Breast epithelium (tissue), 4 donors: ENCODE results near the gene CDCA4. TPM values are rescaled to one million over a fixed set of nuclear protein-coding genes. Genes with fewer than 3 reads are reported as not detected.

ENCODE experiments used
- DNase-seq, 2 donors: peaks; one replicate each; pipeline ENCODE4 v3.0.0-alpha.2; 2019; ENCODE audit warnings: low spot score in 2 of 2
- H3K27ac ChIP-seq, 2 donors: fragments of 200-600 bp; sonication (generic) in 1 of 2; one replicate each; pipeline ENCODE4 v1.5.1; 2016 to 2019; ENCODE audit warnings: mild to moderate bottlenecking in 1 of 2
- H3K27me3 ChIP-seq, 2 donors: fragments of 200-600 bp; sonication (generic) in 1 of 2; one replicate each; pipeline versions ENCODE4 v1.5.1 to v1.6.0; 2017 to 2019; ENCODE audit warnings: control low read depth in 1 of 2, mild to moderate bottlenecking in 1 of 2
- H3K36me3 ChIP-seq: fragments of 200-600 bp; one replicate; pipeline ENCODE4 v1.5.1; 2019
- H3K4me1 ChIP-seq, 2 donors: fragments of 200-600 bp; sonication (generic); one replicate each; pipeline ENCODE4 v1.5.1; 2016 to 2019; ENCODE audit warnings: control low read depth in 1 of 2
- H3K4me3 ChIP-seq, 3 donors: fragments of 200-600 bp; sonication (generic); 1 replicate in 2 of 3; 2 replicates in 1 of 3; pipeline ENCODE4 v1.5.1; 2016 to 2019; ENCODE audit warnings: mild to moderate bottlenecking in 3 of 3, moderate library complexity in 2 of 3
- H3K9me3 ChIP-seq, 2 donors: fragments of 200-600 bp; sonication (generic) in 1 of 2; one replicate each; pipeline ENCODE4 v1.5.1; 2016 to 2019; ENCODE audit warnings: control low read depth in 1 of 2
- POLR2A ChIP-seq: fragments of 450-650 bp; IDR thresholded peaks from one replicate; pipeline ENCODE4 v1.6.1; 2016; ENCODE audit warnings: antibody characterized with exemption, mild to moderate bottlenecking, moderate library complexity
- POLR2AphosphoS5 ChIP-seq, 3 donors: sonication (generic); formaldehyde crosslinking; IDR thresholded peaks; one replicate each; pipeline ENCODE4 v1.6.1; 2017; ENCODE audit warnings: antibody characterized with exemption in 3 of 3
- intact Hi-C: fragments of 100-400 bp; cut with DNase I; formaldehyde crosslinking; loops from one replicate; pipeline ENCODE4 v1.15.1; 2023; ENCODE audit warnings: low total_unique reads
- total RNA-seq, 3 donors: library from RNA; depleted of rRNA; stranded (reverse); fragments of >200 nt; gene quantifications; one replicate each; pipeline ENCODE4 v1.1.0, GENCODE V29; 2016
- TF ChIP-seq, protein P1 (sequence below), 3 donors: fragments of 450-650 bp; IDR thresholded peaks; one replicate each; pipeline ENCODE4 v1.5.1; 2016 to 2017; ENCODE audit warnings: antibody characterized with exemption in 3 of 3, mild to moderate bottlenecking in 3 of 3, moderate library complexity in 3 of 3

Gene CDCA4
- total RNA-seq, 3 donors from 2014 or later, result 5.1 to 10.4 (median 10.2) TPM

DNA sequence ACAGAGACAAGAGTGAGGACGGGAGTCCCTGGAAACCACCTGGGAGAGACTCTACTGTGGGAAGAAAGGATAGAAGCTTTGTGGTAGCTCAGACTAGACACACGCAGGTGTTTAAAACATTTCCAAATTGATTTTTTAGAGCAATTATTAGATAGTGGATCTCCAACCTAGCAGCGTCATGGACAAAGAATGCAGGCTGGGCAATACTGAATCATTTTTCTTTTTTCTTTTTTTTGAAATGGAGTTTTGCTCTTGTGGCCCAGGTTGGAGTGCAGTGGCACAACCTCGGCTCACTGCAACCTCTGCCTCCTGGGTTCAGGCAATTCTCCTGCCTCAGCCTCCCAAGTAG, 31.2 kb upstream of the CDCA4 start:
- intact Hi-C loops, result no loop called here
- Histone ChIP-seq H3K4me3 (no peak overlapping the region), H3K9me3 (no peaks in the 10 kb centered on the region)

DNA sequence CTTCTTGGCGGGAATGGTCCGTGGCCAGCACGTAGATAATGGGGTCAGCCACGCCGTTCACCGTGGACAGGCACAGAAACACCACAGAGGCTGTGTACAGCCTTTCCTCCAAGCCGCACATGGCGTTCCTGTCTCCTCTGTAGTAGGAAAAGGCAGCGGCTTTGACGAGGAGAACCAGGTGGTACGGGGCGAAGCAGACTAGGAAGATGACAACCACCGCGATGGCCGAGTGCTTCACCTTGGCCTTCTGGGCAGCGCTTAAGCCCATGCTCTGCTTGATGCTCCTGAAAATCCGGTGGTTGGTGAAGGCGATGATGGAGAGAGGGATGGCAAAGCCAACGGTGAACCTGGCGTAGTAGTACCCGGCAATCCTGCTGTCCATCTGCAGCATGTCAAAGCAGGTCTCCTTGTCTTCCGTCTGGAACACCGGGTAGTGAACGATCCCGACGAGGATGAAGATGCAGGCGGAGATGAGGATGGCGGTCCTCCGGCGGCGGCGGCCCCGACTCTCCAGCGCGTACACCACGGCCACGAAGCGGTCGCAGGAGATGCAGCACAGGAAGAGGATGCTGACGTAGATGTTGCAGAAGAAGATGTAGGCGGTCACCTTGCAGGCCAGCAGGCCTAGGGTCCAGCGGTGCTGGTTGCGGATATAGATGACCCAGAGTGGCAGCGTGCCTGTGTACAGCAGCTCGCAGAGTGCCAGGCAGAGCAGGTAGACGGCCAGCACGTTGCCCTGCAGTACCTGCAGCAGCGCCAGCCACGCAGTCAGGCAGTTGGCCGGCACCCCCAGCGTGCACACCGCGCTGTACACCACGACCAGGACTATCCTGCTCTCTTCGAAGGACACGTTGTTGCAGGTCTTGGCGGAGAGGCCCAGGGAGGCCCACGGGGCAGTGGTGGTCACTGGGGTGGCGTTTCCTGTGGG, 30.6 kb upstream of the CDCA4 start:
- intact Hi-C loops, result no loop called here
- no peaks in the 10 kb centered on the region for H3K9me3 ChIP-seq
- no peak overlapping the region for H3K27ac ChIP-seq
- no peaks in the 10 kb centered on the region for H3K4me1 ChIP-seq
- H3K36me3 ChIP-seq, result no peaks in the 10 kb centered on the region
- DNase-seq, result no peak
- no peak for TF ChIP-seq POLR2A
- no peaks in the 10 kb centered on the region for H3K27me3 ChIP-seq
- no peak overlapping the region for H3K4me3 ChIP-seq

More for the DNA sequence above, 31.2 kb upstream of the CDCA4 start:
- Histone ChIP-seq H3K27me3 (no peaks in the 10 kb centered on the region), H3K27ac (no peak overlapping the region), H3K36me3 (no peaks in the 10 kb centered on the region), H3K4me1 (no peaks in the 10 kb centered on the region)
- no peak for DNase-seq
- TF ChIP-seq POLR2A (no peak), POLR2AphosphoS5 (IDR thresholded peaks at IDR 0.05) (no peak)

- Histone ChIP-seq H3K4me1 (no peaks in the 10 kb centered on the region), H3K9me3 (no peaks in the 10 kb centered on the region), H3K27ac (no peak overlapping the region), H3K27me3 (no peaks in the 10 kb centered on the region), H3K4me3 (no peak overlapping the region), H3K36me3 (no peaks in the 10 kb centered on the region)
- TF ChIP-seq, protein P1, sequence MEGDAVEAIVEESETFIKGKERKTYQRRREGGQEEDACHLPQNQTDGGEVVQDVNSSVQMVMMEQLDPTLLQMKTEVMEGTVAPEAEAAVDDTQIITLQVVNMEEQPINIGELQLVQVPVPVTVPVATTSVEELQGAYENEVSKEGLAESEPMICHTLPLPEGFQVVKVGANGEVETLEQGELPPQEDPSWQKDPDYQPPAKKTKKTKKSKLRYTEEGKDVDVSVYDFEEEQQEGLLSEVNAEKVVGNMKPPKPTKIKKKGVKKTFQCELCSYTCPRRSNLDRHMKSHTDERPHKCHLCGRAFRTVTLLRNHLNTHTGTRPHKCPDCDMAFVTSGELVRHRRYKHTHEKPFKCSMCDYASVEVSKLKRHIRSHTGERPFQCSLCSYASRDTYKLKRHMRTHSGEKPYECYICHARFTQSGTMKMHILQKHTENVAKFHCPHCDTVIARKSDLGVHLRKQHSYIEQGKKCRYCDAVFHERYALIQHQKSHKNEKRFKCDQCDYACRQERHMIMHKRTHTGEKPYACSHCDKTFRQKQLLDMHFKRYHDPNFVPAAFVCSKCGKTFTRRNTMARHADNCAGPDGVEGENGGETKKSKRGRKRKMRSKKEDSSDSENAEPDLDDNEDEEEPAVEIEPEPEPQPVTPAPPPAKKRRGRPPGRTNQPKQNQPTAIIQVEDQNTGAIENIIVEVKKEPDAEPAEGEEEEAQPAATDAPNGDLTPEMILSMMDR (IDR thresholded peaks at IDR 0.05), result no peak
- TF ChIP-seq POLR2AphosphoS5 (IDR thresholded peaks at IDR 0.05) (no peak), POLR2A (no peak)
- peak in 1 of 2 donors; percentile 29 for DNase-seq
- intact Hi-C loops, result no loop called here
Measured at GRCh38 chr14:105050551-105050897, 29.6 kb upstream of the CDCA4 start.

GRCh38 chr14:105049753-105050550, 29.1 kb upstream of the CDCA4 start:
- no peak for DNase-seq
- no peaks in the 10 kb centered on the region for H3K36me3 ChIP-seq
- H3K4me3 ChIP-seq, result no peak overlapping the region
- H3K27me3 ChIP-seq, result no peaks in the 10 kb centered on the region
- no peaks in the 10 kb centered on the region for H3K9me3 ChIP-seq
- no peak for TF ChIP-seq POLR2A
- TF ChIP-seq, protein P1 (IDR thresholded peaks at IDR 0.05), result no peak
- TF ChIP-seq POLR2AphosphoS5 (IDR thresholded peaks at IDR 0.05), result no peak
- intact Hi-C loops, result no loop called here
- no peaks in the 10 kb centered on the region for H3K4me1 ChIP-seq
- H3K27ac ChIP-seq, result no peak overlapping the region

GRCh38 chr14:105047283-105048016, 26.6 kb upstream of the CDCA4 start:
- Histone ChIP-seq H3K27me3 (no peaks in the 10 kb centered on the region), H3K9me3 (no peaks in the 10 kb centered on the region), H3K4me1 (no peaks in the 10 kb centered on the region), H3K27ac (no peak overlapping the region), H3K4me3 (no peak overlapping the region), H3K36me3 (no peaks in the 10 kb centered on the region)
- TF ChIP-seq POLR2A (no peak), POLR2AphosphoS5 (IDR thresholded peaks at IDR 0.05) (no peak)
- TF ChIP-seq, protein P1 (IDR thresholded peaks at IDR 0.05), result no peak
- DNase-seq, result no peak
- intact Hi-C loops, result no loop called here
